ENCODE data around the gene PFDN6. TPM values are rescaled to one million over a fixed set of nuclear protein-coding genes. Genes with fewer than 3 reads are reported as not detected.
A peak's percentile ranks its signal among the peaks of the same experiment; 100 is the strongest.

PFDN6 gene
- total RNA-seq (10 to 100 TPM; 19.8 to 23.7 TPM), polyA plus RNA-seq (100 to 1,000 TPM in 1 of 2 donors, 10 to 100 TPM in 1; 71.4 to 114 TPM)
- long read RNA-seq, donor 1: 0 reads
- long read RNA-seq, donor 2: 0 reads

- DNase-seq (peak; percentile 85 to 87), ATAC-seq (ENCODE audit: low FRiP score) (peak; percentile 96)
- intact Hi-C loops (cut with DNase I): no loop called here
- Histone ChIP-seq H3K27me3 (ENCODE audit: control insufficient read depth in 1 of 2, insufficient read depth in 2 of 2, low read length in 1 of 2) (no peaks in the 10 kb centered on the region), H3K4me3 (ENCODE audit: low read length in 2 of 2) (peak within 1 kb of the TSS; percentile 39 to 74), H3K9me3 (ENCODE audit: control insufficient read depth, low read length) (no peaks in the 10 kb centered on the region), H3K36me3 (ENCODE audit: control insufficient read depth in 1 of 2, insufficient read depth in 2 of 2, low read length in 1 of 2) (no peaks in the 10 kb centered on the region), H3K4me1 (ENCODE audit: control insufficient read depth in 1 of 2, insufficient read depth in 2 of 2, low read length in 2 of 2) (no peaks in the 10 kb centered on the region), H3K27ac (ENCODE audit: low read depth in 1 of 2, low read length in 2 of 2) (peak within 1 kb of the TSS in 1 of 2 donors; percentile 65)
- WGBS, 2 donors: 0% methylated on average over 43 of the region's 43 CpGs
Observed at GRCh38 chr6:33288921-33289783, at the start of gene PFDN6, which contains the start of gene WDR46. Gene PFDN6, plus strand, starts transcription at chr6:33289601. Its CDS starts 256 bp downstream, at chr6:33289857. Gene WDR46, minus strand, starts transcription at chr6:33289239. Its CDS starts 69 bp downstream, at chr6:33289170.

GRCh38 chr6:33241968-33242367 is 47.4 kb upstream of the PFDN6 start:
- intact Hi-C loops (cut with DNase I): no loop called here
- H3K27ac ChIP-seq (ENCODE audit: low read depth in 1 of 2, low read length in 2 of 2): no peak overlapping the region
- ATAC-seq (ENCODE audit: low FRiP score): no peak

GRCh38 chr6:33243476-33243875 is 45.9 kb upstream of the PFDN6 start:
- peaks cover 0 to 2% of the 10 kb centered on the region in 2 donors for H3K27me3 ChIP-seq (ENCODE audit: control insufficient read depth in 1 of 2, insufficient read depth in 2 of 2, low read length in 1 of 2)
- H3K27ac ChIP-seq (ENCODE audit: low read depth in 1 of 2, low read length in 2 of 2): no peak overlapping the region
- no peaks in the 10 kb centered on the region for H3K4me1 ChIP-seq (ENCODE audit: control insufficient read depth in 1 of 2, insufficient read depth in 2 of 2, low read length in 2 of 2)
- H3K36me3 ChIP-seq (ENCODE audit: control insufficient read depth in 1 of 2, insufficient read depth in 2 of 2, low read length in 1 of 2): no peaks in the 10 kb centered on the region
- peaks cover 1% of the 10 kb centered on the region for H3K9me3 ChIP-seq (ENCODE audit: control insufficient read depth, low read length)
- ATAC-seq (ENCODE audit: low FRiP score) (no peak), DNase-seq (no peak)
- intact Hi-C loops (cut with DNase I): no loop called here
- 41 to 46% methylated on average over 1 of the region's 1 CpG for WGBS, 2 donors
- H3K4me3 ChIP-seq (ENCODE audit: low read length in 2 of 2): no peak overlapping the region

More at GRCh38 chr6:33241968-33242367, 47.4 kb upstream of the PFDN6 start:
- no peak for DNase-seq
- Histone ChIP-seq H3K9me3 (ENCODE audit: control insufficient read depth, low read length) (peaks cover 1% of the 10 kb centered on the region), H3K4me3 (ENCODE audit: low read length in 2 of 2) (no peak overlapping the region), H3K27me3 (ENCODE audit: control insufficient read depth in 1 of 2, insufficient read depth in 2 of 2, low read length in 1 of 2) (peaks cover 0 to 2% of the 10 kb centered on the region in 2 donors), H3K4me1 (ENCODE audit: control insufficient read depth in 1 of 2, insufficient read depth in 2 of 2, low read length in 2 of 2) (no peaks in the 10 kb centered on the region), H3K36me3 (ENCODE audit: control insufficient read depth in 1 of 2, insufficient read depth in 2 of 2, low read length in 1 of 2) (no peaks in the 10 kb centered on the region)
- WGBS, 2 donors: 58% methylated on average over 3 of the region's 3 CpGs

- 1% methylated on average over 28 of the region's 28 CpGs for WGBS, 2 donors
- Histone ChIP-seq H3K36me3 (ENCODE audit: control insufficient read depth in 1 of 2, insufficient read depth in 2 of 2, low read length in 1 of 2) (no peaks in the 10 kb centered on the region), H3K27ac (ENCODE audit: low read depth in 1 of 2, low read length in 2 of 2) (peak overlapping the region in 1 of 2 donors; percentile 97), H3K4me3 (ENCODE audit: low read length in 2 of 2) (peak overlapping the region in 1 of 2 donors; percentile 36), H3K9me3 (ENCODE audit: control insufficient read depth, low read length) (no peaks in the 10 kb centered on the region), H3K4me1 (ENCODE audit: control insufficient read depth in 1 of 2, insufficient read depth in 2 of 2, low read length in 2 of 2) (no peaks in the 10 kb centered on the region), H3K27me3 (ENCODE audit: control insufficient read depth in 1 of 2, insufficient read depth in 2 of 2, low read length in 1 of 2) (no peaks in the 10 kb centered on the region)
- intact Hi-C loops (cut with DNase I): loop anchor here (1.0 to 5.0 kb wide), 7 partner anchors 35 to 234 kb away; partner anchors contain the start of genes RXRB (in 1 of the 2) and SLC39A7 (in 1 of the 2)
- ATAC-seq (ENCODE audit: low FRiP score): peak; percentile 95
- peak; percentile 91 to 96 for DNase-seq
Observed at GRCh38 chr6:33247977-33248642, 41.3 kb upstream of the PFDN6 start.

GRCh38 chr6:33248643-33248931 is 40.8 kb upstream of the PFDN6 start:
- ATAC-seq (ENCODE audit: low FRiP score) (peak; percentile 34), DNase-seq (no peak)
- peak overlapping the region in 1 of 2 donors; percentile 35 for H3K4me3 ChIP-seq (ENCODE audit: low read length in 2 of 2)
- peak overlapping the region; percentile 24 to 97 for H3K27ac ChIP-seq (ENCODE audit: low read depth in 1 of 2, low read length in 2 of 2)
- no peaks in the 10 kb centered on the region for H3K9me3 ChIP-seq (ENCODE audit: control insufficient read depth, low read length)
- H3K27me3 ChIP-seq (ENCODE audit: control insufficient read depth in 1 of 2, insufficient read depth in 2 of 2, low read length in 1 of 2): no peaks in the 10 kb centered on the region
- H3K4me1 ChIP-seq (ENCODE audit: control insufficient read depth in 1 of 2, insufficient read depth in 2 of 2, low read length in 2 of 2): no peaks in the 10 kb centered on the region
- no peaks in the 10 kb centered on the region for H3K36me3 ChIP-seq (ENCODE audit: control insufficient read depth in 1 of 2, insufficient read depth in 2 of 2, low read length in 1 of 2)
- intact Hi-C loops (cut with DNase I): loop anchor here (1.0 to 5.0 kb wide), 7 partner anchors 36 to 234 kb away; partner anchors contain the start of genes RXRB (in 1 of the 2) and SLC39A7 (in 1 of the 2)
- WGBS, 2 donors: 0 to 1% methylated on average over 15 to 18 of the region's 18 CpGs

- no peaks in the 10 kb centered on the region for H3K36me3 ChIP-seq (ENCODE audit: control insufficient read depth in 1 of 2, insufficient read depth in 2 of 2, low read length in 1 of 2)
- H3K4me3 ChIP-seq (ENCODE audit: low read length in 2 of 2): peak overlapping the region; percentile 44 to 47
- intact Hi-C loops (cut with DNase I): loop anchor here (1.0 to 5.0 kb wide), 8 partner anchors 36 to 235 kb away; partner anchors contain the start of genes RXRB (in 1 of the 2) and SLC39A7 (in 1 of the 2)
- no peaks in the 10 kb centered on the region for H3K9me3 ChIP-seq (ENCODE audit: control insufficient read depth, low read length)
- DNase-seq (peak; percentile 98), ATAC-seq (ENCODE audit: low FRiP score) (peak; percentile 98)
- peak overlapping the region; percentile 88 to 97 for H3K27ac ChIP-seq (ENCODE audit: low read depth in 1 of 2, low read length in 2 of 2)
- no peaks in the 10 kb centered on the region for H3K27me3 ChIP-seq (ENCODE audit: control insufficient read depth in 1 of 2, insufficient read depth in 2 of 2, low read length in 1 of 2)
- no peaks in the 10 kb centered on the region for H3K4me1 ChIP-seq (ENCODE audit: control insufficient read depth in 1 of 2, insufficient read depth in 2 of 2, low read length in 2 of 2)
- 0% methylated on average over 58 of the region's 58 CpGs for WGBS, 2 donors
Observed at GRCh38 chr6:33248932-33249731, 40.3 kb upstream of the PFDN6 start.

GRCh38 chr6:33249732-33250630 is 39.4 kb upstream of the PFDN6 start:
- ATAC-seq (ENCODE audit: low FRiP score) (peak; percentile 3), DNase-seq (peak in 1 of 2 donors; percentile 53)
- no peaks in the 10 kb centered on the region for H3K36me3 ChIP-seq (ENCODE audit: control insufficient read depth in 1 of 2, insufficient read depth in 2 of 2, low read length in 1 of 2)
- intact Hi-C loops (cut with DNase I): loop anchor here (1.0 to 5.0 kb wide), 6 partner anchors 37 to 233 kb away; partner anchors contain the start of genes RXRB (in 1 of the 2) and SLC39A7 (in 1 of the 2)
- 3 to 5% methylated on average over 15 of the region's 15 CpGs for WGBS, 2 donors
- no peaks in the 10 kb centered on the region for H3K4me1 ChIP-seq (ENCODE audit: control insufficient read depth in 1 of 2, insufficient read depth in 2 of 2, low read length in 2 of 2)
- H3K27me3 ChIP-seq (ENCODE audit: control insufficient read depth in 1 of 2, insufficient read depth in 2 of 2, low read length in 1 of 2): no peaks in the 10 kb centered on the region
- no peaks in the 10 kb centered on the region for H3K9me3 ChIP-seq (ENCODE audit: control insufficient read depth, low read length)
- H3K27ac ChIP-seq (ENCODE audit: low read depth in 1 of 2, low read length in 2 of 2): peak overlapping the region; percentile 88
- peak overlapping the region; percentile 44 to 47 for H3K4me3 ChIP-seq (ENCODE audit: low read length in 2 of 2)
